SH-SY5Y (cell line): ENCODE measurements around the gene PRG2.

Experiments used
- GATA2 ChIP-seq: IDR thresholded peaks from 2 replicates; pipeline ENCODE4 v1.6.1; 2011; ENCODE audit warnings: mild to moderate bottlenecking, low read depth, low read length
- GATA3 ChIP-seq: IDR thresholded peaks from 2 replicates; pipeline ENCODE4 v1.6.1; 2011; ENCODE audit warnings: low read depth, mild to moderate bottlenecking, low read length, moderate library complexity

- TF ChIP-seq GATA2 (no peak), GATA3 (no peak)
These were observed 44.4 kb upstream of the PRG2 start for GRCh38 chr11:57434640-57435546.
